GM23338 (cell line): ENCODE measurements around the gene ZNF227. TPM values are rescaled to one million over a fixed set of nuclear protein-coding genes. Genes with fewer than 3 reads are reported as not detected.

ENCODE experiments used
- ATAC-seq: fragments of 200-7000 bp; cut with Tn5 transposase; 3 replicates; pipeline ENCODE4 v1.9.1; 2020
- DNase-seq: peaks from one replicate; pipeline ENCODE4 v3.0.0-alpha.2; 2015; ENCODE audit warnings: low spot score
- H2AFZ ChIP-seq: fragments of 200-600 bp; sonication (generic); 2 replicates; pipeline ENCODE4 v1.8.0; 2016; ENCODE audit warnings: antibody characterized with exemption, mild to moderate bottlenecking, moderate library complexity
- H3F3A ChIP-seq: fragments of 200-600 bp; sonication (generic); replicated peaks from 2 replicates; pipeline ENCODE4 v1.8.0; 2017; ENCODE audit warnings: antibody characterized with exemption, mixed run types, low read depth
- H3K27ac ChIP-seq: fragments of 200-600 bp; sonication (generic); 2 replicates; pipeline ENCODE4 v1.6.1; 2016; ENCODE audit warnings: low read depth
- H3K27me3 ChIP-seq: fragments of 200-600 bp; sonication (generic); 2 replicates; pipeline ENCODE4 v1.8.0; 2016; ENCODE audit warnings: mild to moderate bottlenecking, mixed run types, moderate library complexity; ENCODE audit not compliant: insufficient read depth
- H3K36me3 ChIP-seq: fragments of 200-600 bp; sonication (generic); 2 replicates; pipeline ENCODE4 v1.8.0; 2016; ENCODE audit warnings: mild to moderate bottlenecking; ENCODE audit not compliant: insufficient read depth
- H3K4me1 ChIP-seq: fragments of 200-600 bp; sonication (generic); 2 replicates; pipeline ENCODE4 v1.8.0; 2016; ENCODE audit warnings: mild to moderate bottlenecking, moderate library complexity; ENCODE audit not compliant: insufficient read depth
- H3K4me2 ChIP-seq: fragments of 200-600 bp; sonication (generic); 2 replicates; pipeline ENCODE4 v1.7.1; 2017; ENCODE audit warnings: mixed run types
- H3K4me3 ChIP-seq: fragments of 200-600 bp; sonication (generic); 2 replicates; pipeline ENCODE4 v1.6.1; 2016; ENCODE audit warnings: mixed run types
- H3K79me2 ChIP-seq: fragments of 200-600 bp; sonication (generic); replicated peaks from 2 replicates; pipeline ENCODE4 v1.8.0; 2017; ENCODE audit warnings: mild to moderate bottlenecking; ENCODE audit not compliant: insufficient read depth
- H3K9me2 ChIP-seq: fragments of 200-600 bp; sonication (generic); 2 replicates; pipeline ENCODE4 v1.8.0; 2017; ENCODE audit not compliant: insufficient read depth
- H4K20me1 ChIP-seq: fragments of 200-600 bp; sonication (generic); replicated peaks from 2 replicates; pipeline ENCODE4 v1.8.0; 2017; ENCODE audit warnings: mild to moderate bottlenecking; ENCODE audit not compliant: insufficient read depth
- H3K27ac Mint-ChIP-seq: 2 replicates; pipeline ENCODE4 v1.8.0; 2020; ENCODE audit warnings: inconsistent platforms, mild to moderate bottlenecking, moderate library complexity, mixed read lengths
- H3K27me3 Mint-ChIP-seq: 3 replicates; pipeline ENCODE4 v1.8.0; 2022; ENCODE audit warnings: low read depth, mild to moderate bottlenecking, moderate library complexity, mixed read lengths, inconsistent platforms; ENCODE audit not compliant: insufficient read depth, poor library complexity
- H3K36me3 Mint-ChIP-seq: 3 replicates; pipeline ENCODE4 v1.8.0; 2021; ENCODE audit warnings: low read depth, mild to moderate bottlenecking, inconsistent platforms, moderate library complexity, mixed read lengths
- H3K4me1 Mint-ChIP-seq: 3 replicates; pipeline ENCODE4 v1.8.0; 2020; ENCODE audit warnings: mild to moderate bottlenecking, inconsistent platforms, mixed read lengths
- H3K4me3 Mint-ChIP-seq: 3 replicates; pipeline ENCODE4 v1.8.0; 2021; ENCODE audit warnings: moderate library complexity, mild to moderate bottlenecking, inconsistent platforms, mixed read lengths
- H3K9me3 Mint-ChIP-seq: 3 replicates; pipeline ENCODE4 v1.8.0; 2020; ENCODE audit warnings: moderate library complexity, mild to moderate bottlenecking, inconsistent platforms, mixed read lengths
- EZH2 ChIP-seq: fragments of 200-600 bp; sonication (generic); IDR thresholded peaks from one replicate; pipeline ENCODE4 v1.8.0; 2017; ENCODE audit warnings: antibody characterized with exemption, mild to moderate bottlenecking, low read depth; ENCODE audit not compliant: unreplicated experiment
- EZH2phosphoT487 ChIP-seq: fragments of 200-600 bp; sonication (generic); IDR thresholded peaks from one replicate; pipeline ENCODE4 v1.8.1; 2018; ENCODE audit warnings: antibody characterized with exemption; ENCODE audit not compliant: unreplicated experiment
- JUNB ChIP-seq: IDR thresholded peaks from one replicate; pipeline ENCODE4 v1.6.1; 2016; ENCODE audit warnings: antibody characterized with exemption; ENCODE audit not compliant: unreplicated experiment
- POLR2AphosphoS5 ChIP-seq: IDR thresholded peaks from 2 replicates; pipeline ENCODE4 v1.6.1; 2016; ENCODE audit warnings: antibody characterized with exemption, low read depth
- STAT1 ChIP-seq: IDR thresholded peaks from one replicate; pipeline ENCODE4 v1.6.1; 2016; ENCODE audit warnings: antibody characterized with exemption; ENCODE audit not compliant: unreplicated experiment
- ZNF114 ChIP-seq: fragments of 250-450 bp; sonication (Bioruptor Pico); IDR thresholded peaks from 2 replicates; pipeline ENCODE4 v1.5.0; 2020; ENCODE audit warnings: mild to moderate bottlenecking, moderate library complexity
- ZNF331 ChIP-seq: fragments of 250-450 bp; sonication (Bioruptor Pico); IDR thresholded peaks from 2 replicates; pipeline ENCODE4 v1.5.0; 2020; ENCODE audit warnings: low read depth, mild to moderate bottlenecking, moderate library complexity
- polyA plus RNA-seq: library from polyadenylated mRNA; unstranded; fragments of >200 nt; fragmentation: Nextera tagmentation; extraction: Ambion mirVana; gene quantifications from 2 replicates; pipeline ENCODE4 v1.2.1, GENCODE V29; 2016
- total RNA-seq: library from RNA; depleted of rRNA; stranded (reverse); fragments of >200 nt; shearing (Covaris generic); gene quantifications from 2 replicates; pipeline ENCODE4 v1.2.3, GENCODE V29; 2014
- TF ChIP-seq, protein P1 (sequence below): fragments of 250-450 bp; sonication (Bioruptor Pico); IDR thresholded peaks from 2 replicates; pipeline ENCODE4 v1.5.0; 2020; ENCODE audit warnings: mild to moderate bottlenecking, moderate library complexity
- TF ChIP-seq, protein P2 (sequence below), 2 experiments: fragments of 200-600 bp in 1 of 2; sonication (generic) in 1 of 2; conservative IDR thresholded peaks; 2 replicates each; pipeline versions ENCODE4 v1.5.1 to v1.6.1; 2016 to 2017; ENCODE audit warnings: antibody characterized with exemption in 2 of 2, low read depth in 2 of 2, mild to moderate bottlenecking in 2 of 2, moderate library complexity in 1 of 2
- TF ChIP-seq, protein P3 (sequence below): IDR thresholded peaks from one replicate; pipeline ENCODE4 v1.6.1; 2018; ENCODE audit warnings: antibody characterized with exemption; ENCODE audit not compliant: unreplicated experiment
- TF ChIP-seq, protein P4 (sequence below): IDR thresholded peaks from 2 replicates; pipeline ENCODE4 v1.6.1; 2016; ENCODE audit warnings: antibody characterized with exemption

ZNF227 gene
- total and polyA plus RNA-seq, 2 experiments from 2014 or later = 6.6 to 18.2 TPM

DNA sequence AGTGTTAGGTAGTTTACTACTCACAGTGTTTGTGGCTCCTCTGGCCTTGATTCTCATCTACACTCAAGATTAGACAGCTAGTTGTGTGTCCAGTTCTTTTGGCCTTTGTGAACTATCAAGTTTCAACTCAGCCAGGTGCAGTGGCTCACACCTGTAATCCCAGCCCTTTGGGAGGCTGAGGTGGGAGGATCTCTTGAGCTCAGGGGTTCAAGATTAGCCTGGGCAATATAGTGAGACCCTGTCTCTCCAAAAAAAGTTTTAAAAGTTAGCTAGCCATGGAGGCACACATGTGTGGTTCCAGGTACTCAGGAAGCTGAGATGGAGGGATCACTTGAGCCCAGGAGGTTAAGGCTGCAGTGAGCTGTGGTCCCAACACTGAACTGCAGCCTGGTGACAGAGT lies 31.4 kb upstream of the ZNF227 start (continued):
- TF ChIP-seq, protein P1, sequence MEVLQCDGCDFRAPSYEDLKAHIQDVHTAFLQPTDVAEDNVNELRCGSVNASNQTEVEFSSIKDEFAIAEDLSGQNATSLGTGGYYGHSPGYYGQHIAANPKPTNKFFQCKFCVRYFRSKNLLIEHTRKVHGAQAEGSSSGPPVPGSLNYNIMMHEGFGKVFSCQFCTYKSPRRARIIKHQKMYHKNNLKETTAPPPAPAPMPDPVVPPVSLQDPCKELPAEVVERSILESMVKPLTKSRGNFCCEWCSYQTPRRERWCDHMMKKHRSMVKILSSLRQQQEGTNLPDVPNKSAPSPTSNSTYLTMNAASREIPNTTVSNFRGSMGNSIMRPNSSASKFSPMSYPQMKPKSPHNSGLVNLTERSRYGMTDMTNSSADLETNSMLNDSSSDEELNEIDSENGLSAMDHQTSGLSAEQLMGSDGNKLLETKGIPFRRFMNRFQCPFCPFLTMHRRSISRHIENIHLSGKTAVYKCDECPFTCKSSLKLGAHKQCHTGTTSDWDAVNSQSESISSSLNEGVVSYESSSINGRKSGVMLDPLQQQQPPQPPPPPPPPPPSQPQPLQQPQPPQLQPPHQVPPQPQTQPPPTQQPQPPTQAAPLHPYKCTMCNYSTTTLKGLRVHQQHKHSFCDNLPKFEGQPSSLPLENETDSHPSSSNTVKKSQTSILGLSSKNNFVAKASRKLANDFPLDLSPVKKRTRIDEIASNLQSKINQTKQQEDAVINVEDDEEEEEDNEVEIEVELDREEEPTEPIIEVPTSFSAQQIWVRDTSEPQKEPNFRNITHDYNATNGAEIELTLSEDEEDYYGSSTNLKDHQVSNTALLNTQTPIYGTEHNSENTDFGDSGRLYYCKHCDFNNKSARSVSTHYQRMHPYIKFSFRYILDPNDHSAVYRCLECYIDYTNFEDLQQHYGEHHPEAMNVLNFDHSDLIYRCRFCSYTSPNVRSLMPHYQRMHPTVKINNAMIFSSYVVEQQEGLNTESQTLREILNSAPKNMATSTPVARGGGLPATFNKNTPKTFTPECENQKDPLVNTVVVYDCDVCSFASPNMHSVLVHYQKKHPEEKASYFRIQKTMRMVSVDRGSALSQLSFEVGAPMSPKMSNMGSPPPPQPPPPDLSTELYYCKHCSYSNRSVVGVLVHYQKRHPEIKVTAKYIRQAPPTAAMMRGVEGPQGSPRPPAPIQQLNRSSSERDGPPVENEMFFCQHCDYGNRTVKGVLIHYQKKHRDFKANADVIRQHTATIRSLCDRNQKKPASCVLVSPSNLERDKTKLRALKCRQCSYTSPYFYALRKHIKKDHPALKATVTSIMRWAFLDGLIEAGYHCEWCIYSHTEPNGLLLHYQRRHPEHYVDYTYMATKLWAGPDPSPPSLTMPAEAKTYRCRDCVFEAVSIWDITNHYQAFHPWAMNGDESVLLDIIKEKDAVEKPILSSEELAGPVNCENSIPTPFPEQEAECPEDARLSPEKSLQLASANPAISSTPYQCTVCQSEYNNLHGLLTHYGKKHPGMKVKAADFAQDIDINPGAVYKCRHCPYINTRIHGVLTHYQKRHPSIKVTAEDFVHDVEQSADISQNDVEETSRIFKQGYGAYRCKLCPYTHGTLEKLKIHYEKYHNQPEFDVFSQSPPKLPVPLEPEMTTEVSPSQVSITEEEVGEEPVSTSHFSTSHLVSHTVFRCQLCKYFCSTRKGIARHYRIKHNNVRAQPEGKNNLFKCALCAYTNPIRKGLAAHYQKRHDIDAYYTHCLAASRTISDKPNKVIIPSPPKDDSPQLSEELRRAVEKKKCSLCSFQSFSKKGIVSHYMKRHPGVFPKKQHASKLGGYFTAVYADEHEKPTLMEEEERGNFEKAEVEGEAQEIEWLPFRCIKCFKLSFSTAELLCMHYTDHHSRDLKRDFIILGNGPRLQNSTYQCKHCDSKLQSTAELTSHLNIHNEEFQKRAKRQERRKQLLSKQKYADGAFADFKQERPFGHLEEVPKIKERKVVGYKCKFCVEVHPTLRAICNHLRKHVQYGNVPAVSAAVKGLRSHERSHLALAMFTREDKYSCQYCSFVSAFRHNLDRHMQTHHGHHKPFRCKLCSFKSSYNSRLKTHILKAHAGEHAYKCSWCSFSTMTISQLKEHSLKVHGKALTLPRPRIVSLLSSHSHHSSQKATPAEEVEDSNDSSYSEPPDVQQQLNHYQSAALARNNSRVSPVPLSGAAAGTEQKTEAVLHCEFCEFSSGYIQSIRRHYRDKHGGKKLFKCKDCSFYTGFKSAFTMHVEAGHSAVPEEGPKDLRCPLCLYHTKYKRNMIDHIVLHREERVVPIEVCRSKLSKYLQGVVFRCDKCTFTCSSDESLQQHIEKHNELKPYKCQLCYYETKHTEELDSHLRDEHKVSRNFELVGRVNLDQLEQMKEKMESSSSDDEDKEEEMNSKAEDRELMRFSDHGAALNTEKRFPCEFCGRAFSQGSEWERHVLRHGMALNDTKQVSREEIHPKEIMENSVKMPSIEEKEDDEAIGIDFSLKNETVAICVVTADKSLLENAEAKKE = no peak
- TF ChIP-seq EZH2phosphoT487 (no peak), JUNB (no peak), POLR2AphosphoS5 (no peak), STAT1 (no peak), EZH2 (no peak)
- TF ChIP-seq, protein P2, sequence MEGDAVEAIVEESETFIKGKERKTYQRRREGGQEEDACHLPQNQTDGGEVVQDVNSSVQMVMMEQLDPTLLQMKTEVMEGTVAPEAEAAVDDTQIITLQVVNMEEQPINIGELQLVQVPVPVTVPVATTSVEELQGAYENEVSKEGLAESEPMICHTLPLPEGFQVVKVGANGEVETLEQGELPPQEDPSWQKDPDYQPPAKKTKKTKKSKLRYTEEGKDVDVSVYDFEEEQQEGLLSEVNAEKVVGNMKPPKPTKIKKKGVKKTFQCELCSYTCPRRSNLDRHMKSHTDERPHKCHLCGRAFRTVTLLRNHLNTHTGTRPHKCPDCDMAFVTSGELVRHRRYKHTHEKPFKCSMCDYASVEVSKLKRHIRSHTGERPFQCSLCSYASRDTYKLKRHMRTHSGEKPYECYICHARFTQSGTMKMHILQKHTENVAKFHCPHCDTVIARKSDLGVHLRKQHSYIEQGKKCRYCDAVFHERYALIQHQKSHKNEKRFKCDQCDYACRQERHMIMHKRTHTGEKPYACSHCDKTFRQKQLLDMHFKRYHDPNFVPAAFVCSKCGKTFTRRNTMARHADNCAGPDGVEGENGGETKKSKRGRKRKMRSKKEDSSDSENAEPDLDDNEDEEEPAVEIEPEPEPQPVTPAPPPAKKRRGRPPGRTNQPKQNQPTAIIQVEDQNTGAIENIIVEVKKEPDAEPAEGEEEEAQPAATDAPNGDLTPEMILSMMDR (conservative IDR thresholded peaks at IDR 0.05; ENCODE audit: low read depth in 2 of 2) = no peak

DNA sequence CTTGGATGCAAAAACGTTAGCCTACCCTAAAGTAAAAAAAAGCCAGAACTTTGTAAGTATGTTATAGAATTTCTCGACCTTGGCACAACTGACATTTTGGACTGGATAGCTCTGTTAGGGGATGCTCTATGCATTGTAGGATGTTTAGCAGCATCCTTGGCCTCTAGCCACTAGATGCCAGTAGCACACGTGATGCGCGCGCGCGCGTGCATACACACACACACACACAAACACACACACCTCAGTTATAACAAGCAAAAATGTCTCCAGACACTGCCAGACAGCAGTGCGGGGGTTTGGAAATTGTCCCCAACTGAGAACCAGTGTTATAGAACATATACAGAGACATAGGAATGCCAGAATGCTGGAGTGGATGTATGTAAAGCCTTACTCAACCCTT lies 30.2 kb upstream of the ZNF227 start:
- peaks cover 46% of the 10 kb centered on the region for H3K9me3 Mint-ChIP-seq
- H3K4me3 Mint-ChIP-seq = no peak overlapping the region
- H3K4me1 Mint-ChIP-seq = no peaks in the 10 kb centered on the region
- no peak overlapping the region for H3K27ac Mint-ChIP-seq
- Histone ChIP-seq H3K27me3 (no peaks in the 10 kb centered on the region), H3K4me3 (no peak overlapping the region), H3K27ac (no peak overlapping the region), H2AFZ (no peak overlapping the region), H3K36me3 (peaks cover 8% of the 10 kb centered on the region), H3F3A (no peaks in the 10 kb centered on the region), H3K4me1 (no peaks in the 10 kb centered on the region), H3K79me2 (no peaks in the 10 kb centered on the region), H3K9me2 (no peaks in the 10 kb centered on the region), H4K20me1 (no peaks in the 10 kb centered on the region), H3K4me2 (no peak overlapping the region)
- peaks cover 17% of the 10 kb centered on the region for H3K36me3 Mint-ChIP-seq
- no peak for ATAC-seq
- H3K27me3 Mint-ChIP-seq = no peaks in the 10 kb centered on the region
- DNase-seq = no peak
- no peak for TF ChIP-seq STAT1
- TF ChIP-seq, protein P3, sequence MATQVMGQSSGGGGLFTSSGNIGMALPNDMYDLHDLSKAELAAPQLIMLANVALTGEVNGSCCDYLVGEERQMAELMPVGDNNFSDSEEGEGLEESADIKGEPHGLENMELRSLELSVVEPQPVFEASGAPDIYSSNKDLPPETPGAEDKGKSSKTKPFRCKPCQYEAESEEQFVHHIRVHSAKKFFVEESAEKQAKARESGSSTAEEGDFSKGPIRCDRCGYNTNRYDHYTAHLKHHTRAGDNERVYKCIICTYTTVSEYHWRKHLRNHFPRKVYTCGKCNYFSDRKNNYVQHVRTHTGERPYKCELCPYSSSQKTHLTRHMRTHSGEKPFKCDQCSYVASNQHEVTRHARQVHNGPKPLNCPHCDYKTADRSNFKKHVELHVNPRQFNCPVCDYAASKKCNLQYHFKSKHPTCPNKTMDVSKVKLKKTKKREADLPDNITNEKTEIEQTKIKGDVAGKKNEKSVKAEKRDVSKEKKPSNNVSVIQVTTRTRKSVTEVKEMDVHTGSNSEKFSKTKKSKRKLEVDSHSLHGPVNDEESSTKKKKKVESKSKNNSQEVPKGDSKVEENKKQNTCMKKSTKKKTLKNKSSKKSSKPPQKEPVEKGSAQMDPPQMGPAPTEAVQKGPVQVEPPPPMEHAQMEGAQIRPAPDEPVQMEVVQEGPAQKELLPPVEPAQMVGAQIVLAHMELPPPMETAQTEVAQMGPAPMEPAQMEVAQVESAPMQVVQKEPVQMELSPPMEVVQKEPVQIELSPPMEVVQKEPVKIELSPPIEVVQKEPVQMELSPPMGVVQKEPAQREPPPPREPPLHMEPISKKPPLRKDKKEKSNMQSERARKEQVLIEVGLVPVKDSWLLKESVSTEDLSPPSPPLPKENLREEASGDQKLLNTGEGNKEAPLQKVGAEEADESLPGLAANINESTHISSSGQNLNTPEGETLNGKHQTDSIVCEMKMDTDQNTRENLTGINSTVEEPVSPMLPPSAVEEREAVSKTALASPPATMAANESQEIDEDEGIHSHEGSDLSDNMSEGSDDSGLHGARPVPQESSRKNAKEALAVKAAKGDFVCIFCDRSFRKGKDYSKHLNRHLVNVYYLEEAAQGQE = no peak
- TF ChIP-seq POLR2AphosphoS5 = no peak
- no peak for TF ChIP-seq ZNF114 (CRISPR knock-in tag)
- no peak for TF ChIP-seq ZNF331
- TF ChIP-seq, protein P4, sequence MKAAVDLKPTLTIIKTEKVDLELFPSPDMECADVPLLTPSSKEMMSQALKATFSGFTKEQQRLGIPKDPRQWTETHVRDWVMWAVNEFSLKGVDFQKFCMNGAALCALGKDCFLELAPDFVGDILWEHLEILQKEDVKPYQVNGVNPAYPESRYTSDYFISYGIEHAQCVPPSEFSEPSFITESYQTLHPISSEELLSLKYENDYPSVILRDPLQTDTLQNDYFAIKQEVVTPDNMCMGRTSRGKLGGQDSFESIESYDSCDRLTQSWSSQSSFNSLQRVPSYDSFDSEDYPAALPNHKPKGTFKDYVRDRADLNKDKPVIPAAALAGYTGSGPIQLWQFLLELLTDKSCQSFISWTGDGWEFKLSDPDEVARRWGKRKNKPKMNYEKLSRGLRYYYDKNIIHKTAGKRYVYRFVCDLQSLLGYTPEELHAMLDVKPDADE = no peak
- no peak for TF ChIP-seq EZH2phosphoT487
- TF ChIP-seq JUNB = no peak
